Activated CD4-positive, alpha-beta T cell treated with anti-CD3 and anti-CD28 coated beads for 1 hour (primary cell): ENCODE results near the gene TUT4.

Experiments
- DNase-seq: peaks from one replicate; pipeline ENCODE4 v3.0.0-alpha.2; 2020

Gene TUT4

DNA sequence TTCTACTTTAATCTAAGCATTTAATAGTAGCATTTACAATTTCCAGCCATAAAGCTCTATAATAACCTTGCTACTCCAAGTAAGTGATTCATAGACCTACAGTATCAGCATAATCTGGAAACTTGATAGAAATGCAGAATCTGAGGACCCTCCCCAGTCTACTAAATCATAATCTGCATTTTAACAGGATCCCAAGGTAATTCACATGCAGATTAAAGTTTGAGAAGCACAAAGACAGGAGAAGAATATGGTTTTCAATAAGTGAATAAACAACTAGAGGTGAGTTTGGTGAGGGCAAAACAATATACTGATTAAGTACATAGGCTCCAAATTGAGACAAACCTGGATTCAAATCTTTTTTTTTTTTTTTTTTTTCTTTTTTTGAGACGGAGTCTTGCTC is 91.1 kb downstream of the TUT4 start:
- no peak for DNase-seq

DNA sequence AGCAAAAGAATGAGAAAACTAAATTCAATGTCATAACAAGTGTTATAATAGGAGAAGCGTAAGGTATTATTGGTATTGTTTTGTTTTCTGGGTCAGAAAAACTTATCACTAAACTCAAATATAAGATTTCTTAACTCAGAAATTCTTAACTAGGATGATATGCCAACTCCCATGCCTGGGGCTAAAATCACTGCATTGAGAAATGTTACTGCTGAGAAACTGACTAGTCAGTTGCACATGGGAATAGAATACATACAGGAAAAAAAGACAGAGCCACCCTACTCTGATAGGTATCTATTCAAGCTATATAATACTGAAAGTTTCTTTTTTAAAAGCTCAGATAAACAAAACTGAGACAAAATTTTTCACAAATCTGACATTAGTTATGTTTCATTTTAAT is 92.2 kb downstream of the TUT4 start:
- DNase-seq = no peak

DNA sequence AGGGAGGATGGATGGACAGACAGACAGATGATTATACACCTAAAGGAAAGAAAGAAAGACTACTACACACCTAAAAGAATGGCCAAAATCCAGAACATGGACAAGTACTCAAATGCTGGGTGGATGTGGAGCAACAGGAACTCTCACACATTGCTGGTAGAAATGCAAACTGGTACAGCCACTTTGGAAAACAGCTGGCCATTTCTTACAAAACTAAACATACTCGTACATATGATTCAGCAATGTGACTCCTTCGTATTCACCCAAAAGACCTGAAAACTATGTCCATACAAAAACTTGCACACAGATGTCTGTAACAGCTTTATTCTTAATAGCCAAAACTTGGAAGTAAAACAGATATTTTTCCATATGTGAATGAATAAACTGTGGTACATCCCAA is 97.2 kb downstream of the TUT4 start:
- DNase-seq = no peak

DNA sequence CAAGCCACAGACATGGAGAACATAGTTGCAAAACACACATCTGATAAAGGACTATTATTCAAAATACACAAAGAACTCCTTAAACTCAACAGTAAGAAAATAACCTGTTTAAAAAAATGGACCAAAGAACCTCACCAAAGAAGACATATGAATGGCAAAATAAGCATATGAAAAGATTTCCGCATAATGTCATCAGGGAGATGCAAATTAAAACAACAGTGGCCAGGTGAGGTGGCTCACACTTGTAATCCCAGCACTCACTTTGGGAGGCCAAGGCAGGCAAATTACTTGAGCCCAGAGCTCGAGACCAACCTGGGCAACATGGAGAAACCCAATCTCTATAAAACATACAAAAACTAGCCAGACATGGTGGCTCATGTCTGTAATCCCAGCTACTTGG is 98.1 kb downstream of the TUT4 start:
- DNase-seq = no peak

DNA sequence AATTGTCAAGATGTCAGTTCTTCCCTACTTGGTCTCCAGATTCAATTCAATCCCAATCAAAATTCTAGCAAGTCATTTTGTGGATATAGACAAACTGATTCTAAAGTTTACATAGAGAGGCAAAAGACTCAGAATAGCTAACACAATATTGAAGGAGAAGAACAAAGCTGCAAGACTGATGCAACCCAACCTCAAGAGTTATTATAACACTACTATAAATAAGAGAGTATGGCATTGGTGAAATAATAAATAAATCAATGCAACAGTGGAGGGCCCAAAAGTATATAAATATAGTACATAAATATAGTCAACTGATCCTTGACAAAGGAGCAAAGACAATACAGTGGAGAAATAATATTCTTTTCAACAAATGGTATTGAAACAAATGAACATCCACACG is 98.8 kb downstream of the TUT4 start:
- no peak for DNase-seq

DNA sequence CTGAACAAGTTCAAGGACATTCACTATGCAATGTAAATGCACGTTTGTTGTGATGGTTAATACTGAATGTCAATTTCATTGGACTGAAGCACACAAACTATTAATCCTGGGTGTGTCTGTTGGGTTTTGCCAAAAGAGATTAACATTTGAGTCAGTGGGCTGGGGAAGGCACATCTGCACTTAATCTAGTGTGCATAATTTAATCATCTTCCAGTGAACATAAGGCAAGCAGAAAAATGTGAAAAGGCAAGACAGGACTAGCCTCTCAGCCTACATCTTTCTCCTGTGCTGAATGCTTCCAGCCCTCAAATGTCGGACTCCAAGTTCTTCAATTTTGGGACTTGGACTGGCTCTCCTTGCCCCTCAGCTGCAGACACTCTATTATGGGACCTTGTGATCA is 108.4 kb downstream of the TUT4 start:
- DNase-seq = no peak

DNA sequence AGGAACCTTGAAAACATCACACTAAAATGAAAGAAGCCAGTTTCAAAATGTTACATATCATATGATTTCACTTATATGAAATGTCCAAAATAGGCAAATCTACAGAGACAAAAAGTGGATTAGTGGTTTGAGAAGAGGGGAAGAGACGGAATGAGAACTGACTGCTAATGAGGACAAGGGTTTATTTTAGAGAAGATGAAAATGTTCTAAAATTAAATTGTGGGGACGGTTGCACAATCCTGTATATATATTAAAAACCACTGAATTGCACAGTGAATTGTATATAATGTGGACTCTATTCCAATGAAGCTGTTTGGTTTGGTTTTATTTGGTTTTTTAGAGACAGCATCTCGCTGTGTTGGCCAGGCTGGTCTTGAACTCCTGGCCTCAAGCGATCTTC is 112.9 kb downstream of the TUT4 start:
- DNase-seq = no peak

DNA sequence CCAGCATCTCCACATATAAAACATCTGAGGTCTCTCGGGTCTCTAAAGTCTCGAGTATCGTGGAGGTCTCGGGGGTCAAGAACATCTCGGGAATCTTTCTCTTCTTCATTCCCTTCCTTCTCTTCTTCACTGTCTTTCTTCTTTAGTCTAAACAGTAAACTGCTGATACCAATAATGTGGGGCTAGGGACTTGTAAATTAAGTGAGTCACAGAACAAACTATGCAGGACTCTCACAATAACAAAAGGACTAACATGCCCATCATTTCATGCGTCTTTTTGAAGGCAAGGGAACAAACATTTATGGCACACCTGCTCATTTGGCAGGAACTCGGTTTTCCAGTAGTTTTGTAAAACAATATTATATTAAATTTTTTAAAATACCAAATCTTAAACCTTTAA is 116.1 kb downstream of the TUT4 start:
- DNase-seq = no peak

DNA sequence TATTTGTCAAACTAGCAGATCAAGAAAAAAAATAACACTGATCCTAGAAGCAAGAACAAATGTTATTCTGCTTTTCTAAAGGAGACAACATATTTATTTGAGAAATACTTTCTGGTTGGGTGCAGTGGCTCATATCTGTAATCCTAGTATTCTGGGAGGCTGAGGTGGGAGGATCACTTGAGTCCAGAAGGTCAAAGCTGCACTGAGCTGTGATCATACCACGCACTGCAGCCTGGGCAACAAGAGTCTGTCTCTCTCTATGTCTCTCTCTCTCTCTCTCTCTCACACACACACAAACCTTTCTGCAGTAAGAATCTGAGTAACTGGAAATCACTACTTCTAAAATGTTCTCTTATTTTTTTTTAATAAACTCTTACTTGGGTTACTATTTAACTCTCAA is 117.2 kb downstream of the TUT4 start:
- DNase-seq = no peak

DNA sequence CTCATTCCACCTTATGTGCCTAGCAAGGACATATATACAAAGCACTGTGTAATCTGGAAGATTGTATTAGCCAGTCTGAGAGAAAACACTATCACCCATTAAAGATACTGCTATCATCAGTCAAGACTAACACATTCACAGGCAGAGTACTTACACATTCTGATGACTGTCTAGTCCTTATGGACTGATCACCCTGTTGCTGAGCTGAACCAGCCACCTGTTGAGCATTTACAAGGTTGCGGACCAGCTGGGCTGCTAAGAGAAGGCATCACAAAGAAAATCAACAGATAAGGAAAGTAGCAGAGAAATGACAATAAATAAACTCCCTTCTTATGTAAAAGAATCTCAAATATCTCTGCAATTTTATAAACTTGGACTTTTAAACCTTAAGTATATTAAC is 117.7 kb downstream of the TUT4 start:
- no peak for DNase-seq

DNA sequence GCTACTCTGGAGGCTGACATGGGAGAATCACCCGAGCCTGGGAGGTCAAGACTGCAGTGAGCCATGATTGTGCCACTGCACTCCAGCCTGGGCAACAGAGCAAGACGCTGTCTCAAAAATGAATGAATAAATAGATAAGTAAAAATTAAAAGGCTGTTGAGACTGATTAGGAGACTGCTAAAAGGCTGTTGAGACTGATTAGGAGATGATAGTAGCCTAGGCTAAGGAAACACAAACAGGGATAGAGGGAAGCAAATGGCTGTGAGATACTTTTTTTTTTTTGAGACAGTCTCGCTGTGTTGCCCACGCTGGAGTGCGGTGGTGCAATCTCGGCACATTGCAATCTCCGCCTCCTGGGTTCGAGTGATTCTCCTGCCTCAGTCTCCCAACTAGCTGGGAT is 120.1 kb downstream of the TUT4 start:
- no peak for DNase-seq

DNA sequence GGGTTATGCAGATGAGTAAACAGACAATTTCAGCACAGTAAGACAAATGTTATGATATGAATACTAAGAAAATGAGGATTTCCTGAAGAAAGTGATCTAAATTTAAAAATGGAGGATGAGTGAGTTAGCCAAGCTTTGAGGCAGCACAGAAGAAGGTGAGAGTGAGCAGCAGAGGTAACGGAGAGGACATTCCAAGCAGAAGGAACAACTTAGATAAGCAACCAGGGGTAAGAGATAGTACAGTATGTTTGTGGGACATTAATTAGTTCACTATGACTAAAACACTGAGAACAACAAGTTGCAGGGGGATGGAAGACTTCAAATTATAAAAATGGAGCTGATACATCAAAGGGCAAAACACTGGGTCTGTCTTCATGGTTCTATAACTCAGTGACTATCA is 125.7 kb downstream of the TUT4 start:
- no peak for DNase-seq

DNA sequence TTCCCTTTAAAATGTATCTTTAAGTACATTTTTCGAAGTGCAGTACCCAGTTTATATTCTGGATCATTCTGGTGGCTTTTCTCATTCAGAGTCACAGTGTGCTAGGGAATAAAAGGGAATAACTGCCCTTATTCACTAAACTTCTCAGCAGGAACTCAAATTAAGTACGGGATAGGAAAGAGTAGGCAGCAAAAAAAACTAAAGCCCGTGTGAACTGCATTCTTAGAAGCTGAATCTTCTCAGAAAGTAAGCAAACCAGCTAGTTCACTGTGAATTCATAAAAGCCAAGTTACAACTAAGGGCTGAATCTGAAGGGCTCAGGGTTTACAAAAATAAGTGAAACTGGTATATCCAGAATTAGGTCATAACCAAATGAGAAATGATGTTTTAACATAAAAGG is 126.5 kb downstream of the TUT4 start:
- no peak for DNase-seq

DNA sequence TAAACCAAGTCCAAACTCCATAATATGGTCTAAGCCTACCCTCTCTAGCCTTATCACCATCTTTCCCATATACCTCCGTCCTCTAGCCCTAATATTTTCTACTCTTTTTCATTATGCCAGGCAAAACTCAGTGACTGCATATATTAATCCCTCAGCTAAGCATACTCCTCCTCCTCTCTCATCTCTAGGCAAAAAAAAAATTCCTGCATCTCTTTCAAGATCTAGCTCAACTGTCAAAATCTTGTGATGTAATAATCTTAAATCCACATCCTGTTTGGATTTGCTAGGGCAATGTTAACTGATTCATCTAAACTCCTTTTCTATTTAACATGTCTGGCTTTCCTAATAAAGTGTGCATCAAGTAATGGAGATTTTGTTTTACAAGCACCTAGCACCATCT is 128.1 kb downstream of the TUT4 start:
- no peak for DNase-seq

DNA sequence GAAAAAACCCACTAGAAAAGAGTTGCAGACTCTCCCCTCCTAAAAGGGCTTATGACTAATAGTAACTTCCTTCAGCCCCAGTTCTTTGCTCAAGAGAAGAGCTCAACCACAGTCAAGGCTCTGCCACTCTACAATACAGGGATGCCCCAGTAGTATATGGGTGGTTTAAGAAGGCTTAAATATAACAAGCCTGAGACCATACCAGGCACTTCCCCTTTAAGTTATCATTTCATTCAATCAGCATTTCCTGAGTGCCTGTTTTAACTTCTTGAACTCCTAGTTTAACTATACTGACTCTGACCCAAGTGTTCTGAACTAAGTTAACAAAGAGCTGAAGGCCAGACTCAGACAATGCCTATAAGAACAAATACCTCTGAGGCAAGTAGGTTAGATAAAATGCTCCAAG is 128.7 kb downstream of the TUT4 start:
- peak; percentile 10 for DNase-seq

DNA sequence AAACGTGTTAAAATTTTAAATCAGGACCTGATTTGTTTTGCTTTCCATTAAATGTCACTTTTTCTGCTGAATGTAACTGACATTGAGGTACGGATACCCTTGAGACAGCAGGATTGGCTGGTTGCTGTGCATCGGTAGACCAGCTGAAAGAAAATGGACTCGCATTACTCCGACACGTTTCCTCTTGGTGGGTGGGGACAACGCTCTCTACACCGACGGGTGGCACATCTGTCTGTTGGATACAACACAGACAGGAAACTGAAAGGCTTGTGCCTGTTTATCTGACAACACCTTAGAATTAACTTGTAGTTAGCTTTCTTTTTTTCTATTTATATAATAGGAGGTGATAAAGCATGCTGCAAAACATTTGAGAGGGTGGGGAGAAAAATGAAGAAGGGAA is 129.1 kb downstream of the TUT4 start:
- peak; percentile 52 for DNase-seq

DNA sequence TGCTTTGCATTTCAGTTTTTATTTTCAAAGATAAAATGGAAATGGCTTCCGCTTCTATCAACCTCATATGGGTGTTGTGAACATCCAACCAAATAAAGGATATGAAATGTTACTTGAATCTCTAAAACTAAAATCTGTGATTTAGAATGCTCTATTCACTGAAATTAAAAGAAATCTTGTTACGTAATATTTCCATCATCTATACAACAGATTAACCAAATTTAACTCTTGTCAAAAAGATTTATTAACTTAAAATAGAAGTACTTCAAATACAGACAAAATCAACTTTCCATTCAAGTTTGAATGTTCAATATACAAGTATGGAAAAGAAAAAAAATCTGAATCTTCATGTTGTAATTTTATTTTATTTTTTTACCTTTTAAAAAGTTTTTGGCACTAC is 129.8 kb downstream of the TUT4 start:
- DNase-seq = no peak

DNA sequence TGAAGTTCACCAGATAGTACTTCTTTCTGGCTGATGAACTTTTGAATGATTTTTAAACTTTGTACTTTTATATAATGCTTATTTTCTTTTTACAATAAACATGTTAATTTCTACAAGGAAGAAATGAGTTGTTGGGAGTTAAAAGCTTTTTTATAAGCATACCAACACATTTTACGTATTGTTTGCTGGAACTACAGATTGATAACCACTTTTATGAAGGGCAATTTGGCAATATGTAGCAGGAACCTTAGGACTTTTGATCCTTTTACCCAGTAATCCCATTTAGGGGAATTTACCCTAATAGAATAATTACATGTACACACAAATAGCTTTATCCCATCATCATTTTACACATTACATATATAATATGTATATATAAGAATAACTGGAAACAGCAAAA is 132.2 kb downstream of the TUT4 start:
- DNase-seq = no peak

DNA sequence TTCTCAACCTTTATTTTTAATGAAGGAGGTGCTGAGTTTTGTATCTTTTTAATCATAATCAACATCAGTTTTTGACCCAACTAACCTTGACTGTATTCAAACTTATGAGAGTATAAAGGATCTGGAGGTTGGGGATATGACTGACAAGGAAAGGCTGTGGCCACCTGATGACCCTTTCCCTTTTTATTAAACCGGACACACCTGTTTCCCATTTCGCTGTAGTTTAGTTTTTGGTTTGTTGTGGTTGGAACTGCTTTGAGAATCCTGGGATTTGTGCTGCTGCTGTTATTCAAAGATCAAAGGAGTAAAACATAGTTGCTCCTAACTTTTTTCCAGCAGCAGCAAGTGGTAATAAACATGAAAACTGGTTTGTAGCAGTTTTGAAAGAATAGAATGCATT is 136.1 kb downstream of the TUT4 start:
- DNase-seq = no peak

DNA sequence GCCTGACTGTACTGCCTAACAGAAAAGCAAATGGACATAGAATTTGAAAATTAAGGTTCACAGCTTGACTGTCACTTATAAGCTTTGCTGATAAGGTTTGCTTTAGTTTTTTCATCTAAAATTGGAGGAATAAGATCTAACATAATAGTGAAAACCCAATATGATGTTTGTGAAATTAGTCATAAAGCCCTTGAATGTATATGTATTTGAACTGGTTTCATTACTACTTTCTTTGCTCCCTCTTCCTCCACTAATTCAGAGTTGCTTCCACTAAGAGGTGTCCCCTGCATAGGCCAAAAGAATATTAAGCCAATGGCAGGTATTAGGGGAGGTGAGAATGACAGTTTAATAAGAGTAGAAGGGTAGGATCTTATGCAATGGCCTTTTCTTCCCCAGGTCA is 137.9 kb downstream of the TUT4 start:
- no peak for DNase-seq

DNA sequence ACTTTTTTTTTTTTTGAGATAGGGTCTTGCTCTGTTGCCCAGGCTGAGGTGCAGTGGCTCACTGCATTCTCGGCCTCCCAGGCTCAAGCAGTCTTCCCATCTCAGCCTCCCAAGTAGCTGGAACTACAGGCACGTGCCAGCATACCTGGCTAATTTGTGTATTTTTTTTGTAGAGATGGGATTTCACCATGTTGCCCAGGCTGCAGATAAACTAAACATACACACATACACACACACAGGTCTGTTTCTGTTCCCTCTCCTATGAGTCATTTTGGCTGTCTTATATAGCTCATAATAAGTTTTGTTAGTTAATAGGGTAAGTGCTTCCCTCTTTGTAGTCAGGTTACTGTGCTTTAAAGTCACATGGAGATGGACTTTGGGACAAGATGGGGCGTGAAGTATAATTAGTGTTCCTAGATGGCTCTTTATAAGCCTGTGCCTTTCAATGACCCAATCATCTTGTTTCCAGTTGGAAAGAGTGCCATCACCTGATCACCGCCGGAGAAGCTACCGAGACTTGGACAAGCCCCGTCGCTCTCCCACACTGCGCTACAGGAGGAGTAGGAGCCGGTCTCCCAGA is 139.4 kb downstream of the TUT4 start:
- no peak for DNase-seq

DNA sequence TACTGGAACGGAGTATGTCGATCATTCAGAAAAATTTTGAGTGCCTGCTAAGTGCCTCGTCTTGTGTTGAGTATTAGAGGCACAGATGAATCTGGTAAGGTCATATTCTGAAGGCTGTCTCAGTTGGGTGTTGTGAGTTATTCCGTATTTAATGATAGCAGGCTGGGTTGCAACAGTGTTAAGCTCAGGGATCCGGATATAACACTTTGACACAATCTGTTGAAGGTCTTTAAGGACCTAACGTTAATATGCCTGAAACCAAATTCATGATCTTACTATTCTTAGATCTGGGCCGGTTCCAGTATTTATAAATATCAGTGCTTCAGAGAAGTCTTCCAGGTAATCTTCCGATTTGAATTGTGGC is 147.9 kb downstream of the TUT4 start:
- DNase-seq = no peak

DNA sequence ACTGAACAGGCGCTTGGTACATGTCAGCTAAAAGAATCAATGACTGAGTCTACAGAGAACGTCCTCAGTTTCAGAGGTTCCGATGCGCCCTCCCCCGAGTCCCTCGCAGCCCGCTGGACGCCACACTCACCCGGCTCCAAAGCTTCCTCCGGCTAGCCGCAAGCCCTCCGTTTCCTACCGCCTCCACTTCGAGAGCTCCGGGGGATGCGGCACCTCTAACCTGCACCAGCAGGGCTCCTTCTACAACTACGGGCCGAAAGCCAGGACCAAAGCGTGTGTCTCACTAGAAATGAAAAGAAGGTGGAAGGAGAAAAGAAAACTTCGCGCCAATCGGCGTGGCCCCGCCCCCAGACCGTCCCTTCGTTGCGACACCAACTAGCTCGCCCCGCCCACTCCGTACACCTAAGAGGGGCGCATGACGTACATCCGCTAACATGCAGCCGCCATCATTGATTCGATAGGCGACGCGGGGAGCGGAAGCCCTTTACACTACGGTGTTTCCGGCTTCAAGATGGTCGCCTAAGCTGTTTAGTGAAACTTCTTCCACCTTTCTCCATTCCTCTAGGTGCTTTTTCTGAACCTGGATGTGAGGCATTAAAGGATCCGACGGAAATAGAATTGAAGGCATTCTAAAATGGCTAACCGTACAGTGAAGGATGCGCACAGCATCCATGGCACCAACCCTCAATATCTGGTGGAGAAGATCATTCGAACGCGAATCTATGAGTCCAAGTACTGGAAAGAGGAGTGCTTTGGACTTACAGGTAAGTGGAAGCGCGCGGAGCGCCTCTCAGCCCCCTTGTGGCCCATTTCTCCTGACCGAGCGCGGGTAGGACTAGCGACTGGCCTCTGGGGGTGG is 148.5 kb downstream of the TUT4 start, which contains the start of the genes ORC1 and PRPF38A:
TSS of gene ORC1 (minus strand) at position 308 of the 859 bp plus-strand sequence. CDS start 2,200 bp downstream, outside the sequence.
TSS of gene PRPF38A (plus strand) at position 487 of the 859 bp plus-strand sequence. CDS start at position 635, 148 bp downstream.
- DNase-seq = peak; percentile 94

DNA sequence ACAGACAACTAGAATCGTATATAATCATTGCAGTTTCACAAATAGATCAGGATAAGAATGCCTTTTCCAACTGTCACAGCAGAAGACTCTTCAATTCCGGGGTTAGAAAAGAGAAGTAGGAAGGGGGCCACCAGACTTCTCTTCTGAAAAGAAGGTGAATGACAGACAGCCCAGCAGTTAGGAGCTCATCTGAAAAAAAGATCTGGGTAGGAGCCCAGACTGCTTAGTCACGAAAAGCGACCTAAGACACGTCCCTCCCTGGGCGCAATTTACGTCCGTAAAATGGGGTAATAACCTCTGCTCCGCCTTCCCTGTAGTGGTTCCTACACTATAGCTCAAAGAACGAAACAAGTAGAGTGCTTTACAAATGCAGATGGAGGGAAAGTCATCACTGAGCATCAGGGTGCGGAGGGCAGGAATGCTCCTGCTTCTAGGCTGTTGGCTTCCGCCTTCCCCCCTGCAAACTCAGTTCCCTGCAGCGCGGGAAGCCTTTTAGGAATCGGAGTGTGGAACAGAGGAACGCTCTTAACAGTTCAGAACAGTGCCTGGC is 149.3 kb downstream of the TUT4 start:
- DNase-seq = peak; percentile 17

DNA sequence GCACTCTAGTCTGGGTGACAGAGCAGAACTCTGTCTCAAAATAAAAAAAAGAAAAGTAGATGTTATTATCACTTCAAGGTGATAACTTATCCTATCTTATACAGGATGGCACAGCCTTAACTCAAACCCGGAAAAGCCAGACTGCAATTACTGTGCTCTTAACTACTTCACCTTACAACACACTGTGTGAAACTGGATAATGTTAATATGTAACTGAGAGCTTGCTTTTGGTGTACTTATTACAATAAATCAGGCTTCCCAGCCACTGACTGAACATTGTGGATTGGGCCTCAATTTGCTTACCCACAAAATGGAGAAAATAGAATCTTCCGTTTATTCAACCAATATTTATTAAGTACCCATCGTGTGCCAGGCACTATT is 150.0 kb downstream of the TUT4 start:
- no peak for DNase-seq
